Muscle layer of duodenum (tissue), 2 donors: ENCODE results near the gene SEMA4D.

Source experiments
- H3K27ac ChIP-seq: one replicate; pipeline ENCODE4 v1.7.0; 2013; ENCODE audit warnings: mild to moderate bottlenecking, low read length
- H3K27me3 ChIP-seq: one replicate; pipeline ENCODE4 v1.7.0; 2013; ENCODE audit warnings: low read depth, mild to moderate bottlenecking, control low read depth, low read length
- H3K36me3 ChIP-seq, 2 donors: one replicate each; pipeline ENCODE4 v1.7.0; 2013; ENCODE audit warnings: low read length in 2 of 2, control low read depth in 1 of 2, mild to moderate bottlenecking in 1 of 2; ENCODE audit not compliant: insufficient read depth in 2 of 2, control insufficient read depth in 1 of 2
- H3K4me1 ChIP-seq, 2 donors: one replicate each; pipeline ENCODE4 v1.7.0; 2013; ENCODE audit warnings: low read length in 2 of 2, mild to moderate bottlenecking in 2 of 2, control low read depth in 1 of 2, moderate library complexity in 1 of 2; ENCODE audit not compliant: insufficient read depth in 2 of 2, control insufficient read depth in 1 of 2
- H3K4me3 ChIP-seq, 2 donors: one replicate each; pipeline ENCODE4 v1.7.0; 2013; ENCODE audit warnings: low read length in 2 of 2, low read depth in 1 of 2, mild to moderate bottlenecking in 1 of 2
- H3K9me3 ChIP-seq, 2 donors: one replicate each; pipeline ENCODE4 v1.7.0; 2013; ENCODE audit warnings: low read length in 2 of 2, control low read depth in 1 of 2, mild to moderate bottlenecking in 1 of 2; ENCODE audit not compliant: control insufficient read depth in 1 of 2
- donor health status: healthy.

SEMA4D gene

GRCh38 chr9:89367726-89368437, 130.0 kb downstream of the SEMA4D start:
- Histone ChIP-seq H3K27me3 (no peaks in the 10 kb centered on the region), H3K4me3 (no peak overlapping the region), H3K9me3 (no peaks in the 10 kb centered on the region), H3K4me1 (no peaks in the 10 kb centered on the region), H3K36me3 (no peaks in the 10 kb centered on the region), H3K27ac (no peak overlapping the region)

- no peaks in the 10 kb centered on the region for H3K4me1 ChIP-seq
- no peaks in the 10 kb centered on the region for H3K9me3 ChIP-seq
- H3K27me3 ChIP-seq: no peaks in the 10 kb centered on the region
- no peak overlapping the region for H3K27ac ChIP-seq
- H3K4me3 ChIP-seq: no peak overlapping the region
- peaks cover 0 to 5% of the 10 kb centered on the region in 2 donors for H3K36me3 ChIP-seq
These were observed 130.6 kb downstream of the SEMA4D start for GRCh38 chr9:89367281-89367680.

GRCh38 chr9:89366711-89367110, 131.2 kb downstream of the SEMA4D start:
- Histone ChIP-seq H3K36me3 (peaks cover 6 to 11% of the 10 kb centered on the region in 2 donors), H3K4me1 (no peaks in the 10 kb centered on the region), H3K9me3 (no peaks in the 10 kb centered on the region), H3K27ac (no peak overlapping the region), H3K27me3 (no peaks in the 10 kb centered on the region), H3K4me3 (no peak overlapping the region)

GRCh38 chr9:89365532-89365912, 132.4 kb downstream of the SEMA4D start:
- H3K36me3 ChIP-seq: peaks cover 17 to 23% of the 10 kb centered on the region in 2 donors
- H3K27me3 ChIP-seq: no peaks in the 10 kb centered on the region
- no peak overlapping the region for H3K27ac ChIP-seq
- H3K4me1 ChIP-seq: no peaks in the 10 kb centered on the region
- no peaks in the 10 kb centered on the region for H3K9me3 ChIP-seq
- H3K4me3 ChIP-seq: no peak overlapping the region

GRCh38 chr9:89364666-89365531, 133.0 kb downstream of the SEMA4D start:
- Histone ChIP-seq H3K9me3 (no peaks in the 10 kb centered on the region), H3K4me3 (no peak overlapping the region), H3K4me1 (peaks cover 0 to 3% of the 10 kb centered on the region in 2 donors), H3K36me3 (peaks cover 20 to 25% of the 10 kb centered on the region in 2 donors), H3K27ac (no peak overlapping the region), H3K27me3 (no peaks in the 10 kb centered on the region)

- no peaks in the 10 kb centered on the region for H3K27me3 ChIP-seq
- no peak overlapping the region for H3K27ac ChIP-seq
- peaks cover 24 to 29% of the 10 kb centered on the region in 2 donors for H3K36me3 ChIP-seq
These were observed 133.8 kb downstream of the SEMA4D start for GRCh38 chr9:89363921-89364665.

GRCh38 chr9:89363311-89363670, 134.6 kb downstream of the SEMA4D start:
- H3K27me3 ChIP-seq: no peaks in the 10 kb centered on the region
- no peak overlapping the region for H3K4me3 ChIP-seq
- no peak overlapping the region for H3K27ac ChIP-seq
- no peaks in the 10 kb centered on the region for H3K9me3 ChIP-seq
- peaks cover 0 to 10% of the 10 kb centered on the region in 2 donors for H3K4me1 ChIP-seq
- peaks cover 32 to 35% of the 10 kb centered on the region in 2 donors for H3K36me3 ChIP-seq

More at GRCh38 chr9:89363921-89364665, 133.8 kb downstream of the SEMA4D start:
- H3K4me1 ChIP-seq: peaks cover 0 to 8% of the 10 kb centered on the region in 2 donors
- H3K9me3 ChIP-seq: no peaks in the 10 kb centered on the region
- no peak overlapping the region for H3K4me3 ChIP-seq

GRCh38 chr9:89362647-89363310, 135.1 kb downstream of the SEMA4D start:
- Histone ChIP-seq H3K4me1 (peaks cover 0 to 15% of the 10 kb centered on the region in 2 donors), H3K4me3 (no peak overlapping the region), H3K9me3 (no peaks in the 10 kb centered on the region), H3K27me3 (no peaks in the 10 kb centered on the region), H3K27ac (no peak overlapping the region), H3K36me3 (peaks cover 37 to 40% of the 10 kb centered on the region in 2 donors)

- Histone ChIP-seq H3K36me3 (peaks cover 45 to 47% of the 10 kb centered on the region in 2 donors), H3K4me1 (peaks cover 0 to 15% of the 10 kb centered on the region in 2 donors), H3K27me3 (no peaks in the 10 kb centered on the region), H3K4me3 (no peak overlapping the region), H3K27ac (no peak overlapping the region), H3K9me3 (no peaks in the 10 kb centered on the region)
These were observed 135.9 kb downstream of the SEMA4D start for GRCh38 chr9:89361816-89362646.

GRCh38 chr9:89361031-89361430, 136.9 kb downstream of the SEMA4D start:
- H3K9me3 ChIP-seq: no peaks in the 10 kb centered on the region
- no peak overlapping the region for H3K4me3 ChIP-seq
- H3K36me3 ChIP-seq: peaks cover 48 to 57% of the 10 kb centered on the region in 2 donors
- H3K27me3 ChIP-seq: no peaks in the 10 kb centered on the region
- no peak overlapping the region for H3K27ac ChIP-seq
- peaks cover 0 to 15% of the 10 kb centered on the region in 2 donors for H3K4me1 ChIP-seq
